Neuronal stem cell (in vitro differentiated cells): Measurements from ENCODE around the gene PARP2.

Experiments used
- DNase-seq: peaks from one replicate; pipeline ENCODE4 v3.0.0-alpha.2; 2013; ENCODE audit warnings: low spot score
- H2AFZ ChIP-seq: one replicate; pipeline ENCODE4 v1.6.1; 2013; ENCODE audit warnings: mild to moderate bottlenecking, low read length, inconsistent platforms
- H2AK5ac ChIP-seq: 2 replicates; pipeline ENCODE4 v1.6.1; 2013; ENCODE audit warnings: low read depth, mild to moderate bottlenecking, inconsistent platforms, low read length, moderate library complexity, mixed read lengths
- H2BK120ac ChIP-seq: 2 replicates; pipeline ENCODE4 v1.6.1; 2013; ENCODE audit warnings: low read depth, mild to moderate bottlenecking, inconsistent platforms, low read length, moderate library complexity, mixed read lengths
- H2BK12ac ChIP-seq: one replicate; pipeline ENCODE4 v1.6.1; 2013; ENCODE audit warnings: low read length, inconsistent platforms
- H2BK15ac ChIP-seq: 2 replicates; pipeline ENCODE4 v1.6.1; 2013; ENCODE audit warnings: mild to moderate bottlenecking, low read length, inconsistent platforms, mixed read lengths
- H2BK5ac ChIP-seq: one replicate; pipeline ENCODE4 v1.6.1; 2013; ENCODE audit warnings: inconsistent platforms, mild to moderate bottlenecking, low read length, moderate library complexity
- H3K14ac ChIP-seq: one replicate; pipeline ENCODE4 v1.6.1; 2013; ENCODE audit warnings: low read length, inconsistent platforms
- H3K18ac ChIP-seq: 2 replicates; pipeline ENCODE4 v1.6.1; 2013; ENCODE audit warnings: low read length, inconsistent platforms
- H3K23ac ChIP-seq: 2 replicates; pipeline ENCODE4 v1.6.1; 2013; ENCODE audit warnings: low read depth, mild to moderate bottlenecking, mixed read lengths, low read length, inconsistent platforms; ENCODE audit not compliant: poor library complexity
- H3K27ac ChIP-seq: replicated peaks from 3 replicates; pipeline ENCODE4 v1.5.1; 2013; ENCODE audit warnings: low read length, inconsistent platforms
- H3K27me3 ChIP-seq, 3 experiments: 2 replicates each; pipeline ENCODE4 v1.6.1; 2013; ENCODE audit warnings: low read length in 3 of 3, mild to moderate bottlenecking in 2 of 3, inconsistent platforms in 1 of 3, low read depth in 1 of 3, mixed read lengths in 1 of 3, moderate library complexity in 1 of 3; ENCODE audit not compliant: control insufficient read depth in 3 of 3, insufficient read depth in 3 of 3
- H3K36me3 ChIP-seq, 2 donors: replicated peaks in 1 of 2; 2 replicates each; pipeline ENCODE4 v1.6.1; 2013; ENCODE audit warnings: low read length in 2 of 2; ENCODE audit not compliant: control insufficient read depth in 2 of 2, insufficient read depth in 2 of 2
- H3K4ac ChIP-seq: 2 replicates; pipeline ENCODE4 v1.6.1; 2013; ENCODE audit warnings: inconsistent platforms, mild to moderate bottlenecking, low read length, moderate library complexity
- H3K4me1 ChIP-seq, 2 donors: 1 replicate in 1 of 2; 2 replicates in 1 of 2; pipeline ENCODE4 v1.6.1; 2013; ENCODE audit warnings: low read length in 2 of 2, low read depth in 1 of 2; ENCODE audit not compliant: control insufficient read depth in 2 of 2, insufficient read depth in 1 of 2
- H3K4me2 ChIP-seq: one replicate; pipeline ENCODE4 v1.6.1; 2013; ENCODE audit warnings: mild to moderate bottlenecking, low read length, inconsistent platforms; ENCODE audit not compliant: insufficient read depth, poor library complexity, severe bottlenecking
- H3K4me3 ChIP-seq, 2 donors: 2 replicates each; pipeline ENCODE4 v1.5.1; 2013; ENCODE audit warnings: low read length in 2 of 2, mild to moderate bottlenecking in 2 of 2, inconsistent platforms in 1 of 2, moderate library complexity in 1 of 2
- H3K79me1 ChIP-seq: one replicate; pipeline ENCODE4 v1.6.1; 2013; ENCODE audit warnings: low read depth, mild to moderate bottlenecking, inconsistent platforms, low read length, moderate library complexity
- H3K9ac ChIP-seq: one replicate; pipeline ENCODE4 v1.6.1; 2013; ENCODE audit warnings: mild to moderate bottlenecking, low read depth, low read length, inconsistent platforms; ENCODE audit not compliant: poor library complexity
- H3K9me3 ChIP-seq, 2 donors: replicated peaks in 1 of 2; 2 replicates each; pipeline versions ENCODE3 to v1.6.1; 2013; ENCODE audit warnings: low read length in 2 of 2, mild to moderate bottlenecking in 2 of 2, inconsistent platforms in 1 of 2, low read depth in 1 of 2, mixed read lengths in 1 of 2, moderate library complexity in 1 of 2; ENCODE audit not compliant: control insufficient read depth in 2 of 2, insufficient read depth in 1 of 2
- H4K8ac ChIP-seq: one replicate; pipeline ENCODE4 v1.6.1; 2013; ENCODE audit warnings: low read depth, mild to moderate bottlenecking, inconsistent platforms, low read length, moderate library complexity
- H4K91ac ChIP-seq: one replicate; pipeline ENCODE4 v1.6.1; 2013; ENCODE audit warnings: low read length, low read depth, mild to moderate bottlenecking, inconsistent platforms; ENCODE audit not compliant: poor library complexity
- WGBS, 2 donors: extraction: QIAGEN DNeasy Blood & Tissue Kit; methylation state at CpG; one replicate each; pipeline ENCODE4 v1.1.7; 2013; ENCODE audit warnings: missing lambda C conversion rate in 2 of 2, mixed read lengths in 1 of 2; ENCODE audit not compliant: insufficient read length in 2 of 2, insufficient replicate concordance in 1 of 2; ENCODE audit errors: extremely low coverage in 2 of 2; 5-methylcytosine and 5-hydroxymethylcytosine counted together

The PARP2 gene

GRCh38 chr14:20346713-20347112, 3.3 kb downstream of the PARP2 start:
- Histone ChIP-seq H3K23ac (no peak overlapping the region), H3K9me3 (no peaks in the 10 kb centered on the region), H2AFZ (no peak overlapping the region), H4K91ac (no peak overlapping the region), H3K79me1 (no peaks in the 10 kb centered on the region), H3K27me3 (no peaks in the 10 kb centered on the region), H3K4me1 (peaks cover 0 to 3% of the 10 kb centered on the region in 2 donors), H3K4me3 (no peak overlapping the region), H3K27ac (no peak overlapping the region), H3K4ac (no peak overlapping the region), H3K36me3 (peaks cover 23 to 67% of the 10 kb centered on the region in 2 donors), H3K14ac (no peak overlapping the region), H3K4me2 (no peak overlapping the region), H2BK5ac (no peak overlapping the region), H2BK120ac (no peak overlapping the region), H2BK15ac (no peak overlapping the region), H4K8ac (no peak overlapping the region), H2AK5ac (no peak overlapping the region), H3K9ac (no peak overlapping the region), H3K18ac (no peak overlapping the region), H2BK12ac (no peak overlapping the region)
- DNase-seq: no peak
- no CpG with 5 or more reads among the region's 1 CpG for WGBS, 2 donors

GRCh38 chr14:20347747-20348146, 4.3 kb downstream of the PARP2 start:
- no peak overlapping the region for H3K27ac ChIP-seq
- no peak overlapping the region for H3K23ac ChIP-seq
- no peak overlapping the region for H2AK5ac ChIP-seq
- no peak overlapping the region for H3K14ac ChIP-seq
- no peaks in the 10 kb centered on the region for H3K9me3 ChIP-seq
- H3K9ac ChIP-seq: no peak overlapping the region
- no peak overlapping the region for H2BK12ac ChIP-seq
- no peak for DNase-seq
- H4K8ac ChIP-seq: no peak overlapping the region
- no peak overlapping the region for H3K4ac ChIP-seq
- H3K36me3 ChIP-seq: peaks cover 25 to 78% of the 10 kb centered on the region in 2 donors
- peaks cover 0 to 3% of the 10 kb centered on the region in 2 donors for H3K4me1 ChIP-seq
- H3K4me2 ChIP-seq: no peak overlapping the region
- H3K4me3 ChIP-seq: no peak overlapping the region
- no CpG with 5 or more reads among the region's 3 CpGs for WGBS, 2 donors
- no peaks in the 10 kb centered on the region for H3K27me3 ChIP-seq
- H4K91ac ChIP-seq: no peak overlapping the region
- H2AFZ ChIP-seq: no peak overlapping the region
- H3K79me1 ChIP-seq: no peaks in the 10 kb centered on the region
- H3K18ac ChIP-seq: no peak overlapping the region
- H2BK120ac ChIP-seq: no peak overlapping the region
- no peak overlapping the region for H2BK5ac ChIP-seq
- no peak overlapping the region for H2BK15ac ChIP-seq

GRCh38 chr14:20350282-20350681, 6.8 kb downstream of the PARP2 start:
- no peak for DNase-seq
- H2AFZ ChIP-seq: no peak overlapping the region
- H3K14ac ChIP-seq: no peak overlapping the region
- no peak overlapping the region for H3K27ac ChIP-seq
- H2AK5ac ChIP-seq: no peak overlapping the region
- H2BK120ac ChIP-seq: no peak overlapping the region
- no peak overlapping the region for H3K4ac ChIP-seq
- H3K18ac ChIP-seq: no peak overlapping the region
- no peak overlapping the region for H2BK12ac ChIP-seq
- H3K79me1 ChIP-seq: no peaks in the 10 kb centered on the region
- H3K36me3 ChIP-seq: peaks cover 23 to 95% of the 10 kb centered on the region in 2 donors
- no peaks in the 10 kb centered on the region for H3K27me3 ChIP-seq
- no peaks in the 10 kb centered on the region for H3K4me1 ChIP-seq
- no CpG with 5 or more reads among the region's 2 CpGs for WGBS, 2 donors
- H4K8ac ChIP-seq: no peak overlapping the region
- H3K9me3 ChIP-seq: no peaks in the 10 kb centered on the region
- no peak overlapping the region for H2BK15ac ChIP-seq
- no peak overlapping the region for H3K23ac ChIP-seq
- no peak overlapping the region for H2BK5ac ChIP-seq
- H3K9ac ChIP-seq: no peak overlapping the region
- H3K4me2 ChIP-seq: no peak overlapping the region
- H4K91ac ChIP-seq: no peak overlapping the region
- H3K4me3 ChIP-seq: no peak overlapping the region

- no peak overlapping the region for H3K4me3 ChIP-seq
- peaks cover 22 to 95% of the 10 kb centered on the region in 2 donors for H3K36me3 ChIP-seq
- H3K27me3 ChIP-seq: no peaks in the 10 kb centered on the region
- no peak overlapping the region for H2BK120ac ChIP-seq
- no peak for DNase-seq
- no peak overlapping the region for H2BK12ac ChIP-seq
- H3K14ac ChIP-seq: no peak overlapping the region
- no peak overlapping the region for H2AFZ ChIP-seq
- H4K8ac ChIP-seq: no peak overlapping the region
- no peak overlapping the region for H3K9ac ChIP-seq
- no peak overlapping the region for H2AK5ac ChIP-seq
- no peaks in the 10 kb centered on the region for H3K9me3 ChIP-seq
- no peak overlapping the region for H3K27ac ChIP-seq
- no peak overlapping the region for H3K23ac ChIP-seq
- no peak overlapping the region for H3K18ac ChIP-seq
- no peak overlapping the region for H3K4me2 ChIP-seq
- H3K4ac ChIP-seq: no peak overlapping the region
- no peak overlapping the region for H4K91ac ChIP-seq
- H2BK15ac ChIP-seq: no peak overlapping the region
- no peaks in the 10 kb centered on the region for H3K79me1 ChIP-seq
- no peak overlapping the region for H2BK5ac ChIP-seq
- H3K4me1 ChIP-seq: no peaks in the 10 kb centered on the region
Measured at GRCh38 chr14:20350860-20351259, 7.4 kb downstream of the PARP2 start.
